A549 (cell line): ENCODE measurements around the gene ZNF77. TPM values are rescaled to one million over a fixed set of nuclear protein-coding genes. Genes with fewer than 3 reads are reported as not detected.

Source experiments
- ATAC-seq, 2 experiments: fragments of 200-7000 bp in 1 of 2; fragments of >200 bp in 1 of 2; cut with Nextera tagmentation in 1 of 2; cut with Tn5 transposase in 1 of 2; 3 replicates each; pipeline versions ENCODE4 v1.8.0 to v1.9.1; 2018 to 2020; ENCODE audit warnings: mild to moderate bottlenecking in 1 of 2, moderate library complexity in 1 of 2
- CTCF ChIA-PET: fragments of 300-600 bp; sonication (Branson Sonifier 250); formaldehyde crosslinking; extraction: SDS; loops from one replicate; lab custom pipeline; 2021; ENCODE audit warnings: antibody characterized with exemption, inconsistent platforms; lab: Yijun Ruan, JAX
- POLR2A ChIA-PET: fragments of 350-600 bp; formaldehyde crosslinking; extraction: SDS; loops from one replicate; lab custom pipeline; 2021; ENCODE audit warnings: antibody characterized with exemption, inconsistent platforms; lab: Yijun Ruan, JAX
- DNase-seq, 2 experiments: peaks; one replicate each; pipeline versions ENCODE4 v3.0.0 to v3.0.0-alpha.2; 2011 to 2016; ENCODE audit warnings: low read depth in 1 of 2, low spot score in 1 of 2
- FAIRE-seq: peaks from 2 replicates; lab custom pipeline; 2011; peaks lifted over from hg19 to GRCh38; lab: Jason Lieb, UNC
- H3K27ac ChIP-seq, 2 experiments: fragments of >200 bp; sonication (Bioruptor Twin); formaldehyde crosslinking; 3 replicates each; pipeline ENCODE4 v1.5.1; 2016 to 2017
- H3K4me1 ChIP-seq: fragments of >200 bp; sonication (Bioruptor Twin); formaldehyde crosslinking; 3 replicates; pipeline ENCODE4 v1.6.1; 2016
- H3K4me2 ChIP-seq: fragments of >200 bp; sonication (Bioruptor Twin); formaldehyde crosslinking; 3 replicates; pipeline ENCODE4 v1.6.1; 2016
- H3K4me3 ChIP-seq: fragments of >200 bp; sonication (Bioruptor Twin); formaldehyde crosslinking; 3 replicates; pipeline ENCODE4 v1.5.1; 2016
- H3K9me3 ChIP-seq: fragments of >200 bp; sonication (Bioruptor Twin); formaldehyde crosslinking; 3 replicates; pipeline ENCODE4 v1.6.1; 2016
- CHD2 ChIP-seq: fragments of 150-350 bp; IDR thresholded peaks from 2 replicates; pipeline ENCODE4 v1.6.1; 2014; ENCODE audit warnings: low read length; ENCODE audit not compliant: partially characterized antibody
- EP300 ChIP-seq, 2 experiments: fragments of >200 bp; sonication (Bioruptor Twin); formaldehyde crosslinking; IDR thresholded peaks; 2 replicates in 1 of 2; 3 replicates in 1 of 2; pipeline ENCODE4 v1.6.1; 2016 to 2017
- ESRRA ChIP-seq: fragments of 150-350 bp; IDR thresholded peaks from 2 replicates; pipeline ENCODE4 v1.6.1; 2014; ENCODE audit warnings: mild to moderate bottlenecking, low read length, borderline replicate concordance
- FOSB ChIP-seq: fragments of 250-450 bp; sonication (Bioruptor Pico); IDR thresholded peaks from 2 replicates; pipeline ENCODE4 v1.5.0; 2020; ENCODE audit warnings: mild to moderate bottlenecking, moderate library complexity
- HMGXB4 ChIP-seq: fragments of 250-450 bp; sonication (Bioruptor Pico); IDR thresholded peaks from 2 replicates; pipeline ENCODE4 v1.5.0; 2021; ENCODE audit warnings: mild to moderate bottlenecking, moderate library complexity, borderline replicate concordance
- HOXB13 ChIP-seq: fragments of 250-450 bp; sonication (Bioruptor Pico); IDR thresholded peaks from 2 replicates; pipeline ENCODE4 v1.5.0; 2020; ENCODE audit warnings: low read depth, mild to moderate bottlenecking, moderate library complexity
- JUN ChIP-seq, 2 experiments: fragments of >200 bp; sonication (Bioruptor Twin); formaldehyde crosslinking; IDR thresholded peaks; 2 replicates in 1 of 2; 3 replicates in 1 of 2; pipeline ENCODE4 v1.6.1; 2016 to 2017
- KDM5A ChIP-seq: fragments of 200-600 bp; sonication (generic); IDR thresholded peaks from 2 replicates; pipeline ENCODE4 v1.6.1; 2016; ENCODE audit warnings: antibody characterized with exemption, mild to moderate bottlenecking
- MAX ChIP-seq: IDR thresholded peaks from 2 replicates; pipeline ENCODE4 v1.6.1; 2012
- POLR2AphosphoS2 ChIP-seq: conservative IDR thresholded peaks from 2 replicates; pipeline ENCODE4 v1.6.1; 2012; ENCODE audit warnings: low read length, improper control_type of control experiment, inconsistent platforms
- RAD21 ChIP-seq, 2 experiments: fragments of >200 bp in 1 of 2; sonication (Bioruptor Twin) in 1 of 2; formaldehyde crosslinking in 1 of 2; IDR thresholded peaks in 1 of 2; conservative IDR thresholded peaks in 1 of 2; 2 replicates in 1 of 2; 3 replicates in 1 of 2; pipeline ENCODE4 v1.6.1; 2012 to 2018; ENCODE audit warnings: inconsistent platforms in 1 of 2
- RNF2 ChIP-seq: fragments of 200-600 bp; sonication (generic); IDR thresholded peaks from 2 replicates; pipeline ENCODE4 v1.6.1; 2016; ENCODE audit warnings: low read depth, mild to moderate bottlenecking, antibody characterized with exemption, moderate library complexity, borderline replicate concordance
- SREBF2 ChIP-seq: fragments of 450-650 bp; IDR thresholded peaks from 2 replicates; pipeline ENCODE4 v1.6.1; 2014; ENCODE audit warnings: mild to moderate bottlenecking, moderate library complexity
- ZFP36 ChIP-seq: fragments of 450-650 bp; IDR thresholded peaks from 2 replicates; pipeline ENCODE4 v1.6.1; 2014; ENCODE audit warnings: borderline replicate concordance; ENCODE audit not compliant: partially characterized antibody
- WGBS: methylation state at CpG from one replicate; pipeline ENCODE4 v1.1.6; 2017; ENCODE audit errors: missing lambda C conversion rate; 5-methylcytosine and 5-hydroxymethylcytosine counted together
- polyA plus RNA-seq, 4 experiments: library from polyadenylated mRNA; depleted of rRNA in 3 of 4; stranded (reverse); fragments of >200 nt; fragmentation: RNase III in 1 of 4; extraction: RNeasy Plus Mini Kit Qiagen cat#74134 plus additional on column Dnase treatment in 1 of 4; gene quantifications; 2 replicates in 3 of 4; 3 replicates in 1 of 4; pipeline ENCODE4 v1.2.3, GENCODE V29; 2011 to 2017
- TF ChIP-seq, protein P1 (sequence below): fragments of 200-600 bp; sonication (generic); IDR thresholded peaks from 2 replicates; pipeline ENCODE4 v1.6.1; 2016; ENCODE audit warnings: antibody characterized with exemption, mild to moderate bottlenecking, moderate library complexity
- TF ChIP-seq, protein P2 (sequence below): fragments of >200 bp; sonication (Bioruptor Twin); formaldehyde crosslinking; IDR thresholded peaks from 3 replicates; pipeline ENCODE4 v1.5.1; 2016

The ZNF77 gene
- polyA plus RNA-seq, 2 of the 4 experiments (the other 2 are of a cell fraction), result 1.7 to 3.4 TPM

GRCh38 chr19:2887391-2887914, 57.3 kb downstream of the ZNF77 start (continued):
- no peak for TF ChIP-seq POLR2AphosphoS2

DNA sequence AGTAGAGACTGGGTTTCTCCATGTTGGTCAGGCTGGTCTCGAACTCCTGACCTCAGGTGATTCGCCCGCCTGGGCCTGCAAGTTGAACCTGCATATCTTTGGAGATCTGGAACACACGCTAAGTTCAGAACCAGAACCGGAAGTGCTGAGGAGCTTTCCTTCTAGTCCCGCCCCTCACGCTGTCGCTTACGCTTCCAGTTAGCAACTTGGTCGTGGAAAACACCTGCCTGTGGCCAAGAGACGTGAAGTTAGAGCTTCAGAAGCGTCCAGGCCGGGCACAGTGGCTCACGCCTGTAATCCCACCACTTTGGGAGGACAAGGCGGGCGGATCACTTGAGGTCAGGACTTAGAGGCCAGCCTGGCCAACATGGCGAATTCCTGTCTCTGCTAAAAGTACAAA, 59.0 kb downstream of the ZNF77 start:
- POLR2A ChIA-PET, result no interaction called here
- no peak for DNase-seq
- no peak overlapping the region for H3K27ac ChIP-seq
- H3K9me3 ChIP-seq, result peaks cover 15% of the 10 kb centered on the region; the same call in 2 of the 3 replicates
- no peak overlapping the region for H3K4me3 ChIP-seq
- no peak for FAIRE-seq
- no peak for TF ChIP-seq HMGXB4
- no peak for TF ChIP-seq ESRRA
- TF ChIP-seq JUN (IDR thresholded peaks at IDR 0.05), result no peak
- TF ChIP-seq MAX, result no peak
- TF ChIP-seq, protein P1, sequence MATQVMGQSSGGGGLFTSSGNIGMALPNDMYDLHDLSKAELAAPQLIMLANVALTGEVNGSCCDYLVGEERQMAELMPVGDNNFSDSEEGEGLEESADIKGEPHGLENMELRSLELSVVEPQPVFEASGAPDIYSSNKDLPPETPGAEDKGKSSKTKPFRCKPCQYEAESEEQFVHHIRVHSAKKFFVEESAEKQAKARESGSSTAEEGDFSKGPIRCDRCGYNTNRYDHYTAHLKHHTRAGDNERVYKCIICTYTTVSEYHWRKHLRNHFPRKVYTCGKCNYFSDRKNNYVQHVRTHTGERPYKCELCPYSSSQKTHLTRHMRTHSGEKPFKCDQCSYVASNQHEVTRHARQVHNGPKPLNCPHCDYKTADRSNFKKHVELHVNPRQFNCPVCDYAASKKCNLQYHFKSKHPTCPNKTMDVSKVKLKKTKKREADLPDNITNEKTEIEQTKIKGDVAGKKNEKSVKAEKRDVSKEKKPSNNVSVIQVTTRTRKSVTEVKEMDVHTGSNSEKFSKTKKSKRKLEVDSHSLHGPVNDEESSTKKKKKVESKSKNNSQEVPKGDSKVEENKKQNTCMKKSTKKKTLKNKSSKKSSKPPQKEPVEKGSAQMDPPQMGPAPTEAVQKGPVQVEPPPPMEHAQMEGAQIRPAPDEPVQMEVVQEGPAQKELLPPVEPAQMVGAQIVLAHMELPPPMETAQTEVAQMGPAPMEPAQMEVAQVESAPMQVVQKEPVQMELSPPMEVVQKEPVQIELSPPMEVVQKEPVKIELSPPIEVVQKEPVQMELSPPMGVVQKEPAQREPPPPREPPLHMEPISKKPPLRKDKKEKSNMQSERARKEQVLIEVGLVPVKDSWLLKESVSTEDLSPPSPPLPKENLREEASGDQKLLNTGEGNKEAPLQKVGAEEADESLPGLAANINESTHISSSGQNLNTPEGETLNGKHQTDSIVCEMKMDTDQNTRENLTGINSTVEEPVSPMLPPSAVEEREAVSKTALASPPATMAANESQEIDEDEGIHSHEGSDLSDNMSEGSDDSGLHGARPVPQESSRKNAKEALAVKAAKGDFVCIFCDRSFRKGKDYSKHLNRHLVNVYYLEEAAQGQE, result no peak
- TF ChIP-seq RNF2, result no peak
- TF ChIP-seq ZFP36, result no peak
- TF ChIP-seq, protein P2, sequence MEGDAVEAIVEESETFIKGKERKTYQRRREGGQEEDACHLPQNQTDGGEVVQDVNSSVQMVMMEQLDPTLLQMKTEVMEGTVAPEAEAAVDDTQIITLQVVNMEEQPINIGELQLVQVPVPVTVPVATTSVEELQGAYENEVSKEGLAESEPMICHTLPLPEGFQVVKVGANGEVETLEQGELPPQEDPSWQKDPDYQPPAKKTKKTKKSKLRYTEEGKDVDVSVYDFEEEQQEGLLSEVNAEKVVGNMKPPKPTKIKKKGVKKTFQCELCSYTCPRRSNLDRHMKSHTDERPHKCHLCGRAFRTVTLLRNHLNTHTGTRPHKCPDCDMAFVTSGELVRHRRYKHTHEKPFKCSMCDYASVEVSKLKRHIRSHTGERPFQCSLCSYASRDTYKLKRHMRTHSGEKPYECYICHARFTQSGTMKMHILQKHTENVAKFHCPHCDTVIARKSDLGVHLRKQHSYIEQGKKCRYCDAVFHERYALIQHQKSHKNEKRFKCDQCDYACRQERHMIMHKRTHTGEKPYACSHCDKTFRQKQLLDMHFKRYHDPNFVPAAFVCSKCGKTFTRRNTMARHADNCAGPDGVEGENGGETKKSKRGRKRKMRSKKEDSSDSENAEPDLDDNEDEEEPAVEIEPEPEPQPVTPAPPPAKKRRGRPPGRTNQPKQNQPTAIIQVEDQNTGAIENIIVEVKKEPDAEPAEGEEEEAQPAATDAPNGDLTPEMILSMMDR, result no peak
- TF ChIP-seq FOSB (CRISPR knock-in tag), result no peak
- TF ChIP-seq CHD2, result no peak
- TF ChIP-seq SREBF2, result no peak
- TF ChIP-seq RAD21 (conservative IDR thresholded peaks at IDR 0.05 in 1 of 2, IDR thresholded peaks at IDR 0.05 in 1 of 2), result no peak
- no peak for TF ChIP-seq HOXB13 (CRISPR knock-in tag)
- TF ChIP-seq EP300 (IDR thresholded peaks at IDR 0.05), result no peak
- no peak for TF ChIP-seq KDM5A
- TF ChIP-seq, all 56 proteins: peak for 0
- 69% methylated on average over 9 of the region's 17 CpGs for WGBS
- no peak for ATAC-seq
- no peak overlapping the region for H3K4me2 ChIP-seq
- CTCF ChIA-PET, result interaction anchor here (1.1 kb wide), 1 partner anchor 9 kb away, joined by 3 read pairs; no protein-coding TSS in a partner anchor
- H3K4me1 ChIP-seq, result no peaks in the 10 kb centered on the region
